AG08396 (cell line): ENCODE data around the gene OR2AJ1.
A peak's percentile ranks its signal among the peaks of the same experiment; 100 is the strongest.

Experiments used
- DNase-seq: peaks from one replicate; pipeline ENCODE4 v3.0.0; 2012; ENCODE audit warnings: low spot score, mixed read lengths

The OR2AJ1 gene

GRCh38 chr1:247924868-247925267 is at the start of gene OR2AJ1:
TSS of gene OR2AJ1 (plus strand) at chr1:247924889. CDS start at chr1:247933769, 8,880 bp downstream.
- DNase-seq, result no peak

- no peak for DNase-seq
Measured at GRCh38 chr1:247883346-247883745, 41.3 kb upstream of the OR2AJ1 start.

- no peak for DNase-seq
Measured at GRCh38 chr1:247884797-247885413, 39.8 kb upstream of the OR2AJ1 start.

- DNase-seq, result no peak
Measured at GRCh38 chr1:247895163-247895637, 29.5 kb upstream of the OR2AJ1 start, which contains the start of gene OR2W3. TSS of gene OR2W3 (plus strand) at chr1:247895587. CDS start at chr1:247895587, 0 bp downstream.

GRCh38 chr1:247895976-247896375 is 28.7 kb upstream of the OR2AJ1 start:
- DNase-seq, result no peak

- no peak for DNase-seq
Measured at GRCh38 chr1:247904122-247904521, 20.6 kb upstream of the OR2AJ1 start.

- no peak for DNase-seq
Measured at GRCh38 chr1:247905181-247905580, 19.5 kb upstream of the OR2AJ1 start.

GRCh38 chr1:247905910-247906503 is 18.7 kb upstream of the OR2AJ1 start:
- no peak for DNase-seq

- peak; percentile 31 for DNase-seq
Measured at GRCh38 chr1:247906504-247907047, 18.1 kb upstream of the OR2AJ1 start.

- no peak for DNase-seq
Measured at GRCh38 chr1:247908766-247909165, 15.9 kb upstream of the OR2AJ1 start.

GRCh38 chr1:247913786-247914185 is 10.9 kb upstream of the OR2AJ1 start:
- no peak for DNase-seq

GRCh38 chr1:247914941-247915662 is 9.6 kb upstream of the OR2AJ1 start:
- DNase-seq, result no peak

GRCh38 chr1:247919952-247920351 is 4.7 kb upstream of the OR2AJ1 start, which contains the start of gene OR2T8:
TSS of gene OR2T8 (plus strand) at chr1:247920252. CDS start at chr1:247921018, 766 bp downstream.
- no peak for DNase-seq

- no peak for DNase-seq
Measured at GRCh38 chr1:247923941-247924340, 748 bp upstream of the OR2AJ1 start.

GRCh38 chr1:247933989-247934388 is 9.3 kb downstream of the OR2AJ1 start:
- no peak for DNase-seq

- DNase-seq, result no peak
Measured at GRCh38 chr1:247935781-247936180, 11.1 kb downstream of the OR2AJ1 start.

- DNase-seq, result no peak
Measured at GRCh38 chr1:247936415-247936814, 11.7 kb downstream of the OR2AJ1 start.

GRCh38 chr1:247936965-247937734 is 12.5 kb downstream of the OR2AJ1 start:
- peak; percentile 4 for DNase-seq

GRCh38 chr1:247942624-247943023 is 17.9 kb downstream of the OR2AJ1 start:
- DNase-seq, result no peak

- DNase-seq, result no peak
Measured at GRCh38 chr1:247948558-247948957, 23.9 kb downstream of the OR2AJ1 start, which contains the start of gene OR2L8. TSS of gene OR2L8 (plus strand) at chr1:247948858. CDS start at chr1:247948858, 0 bp downstream.

GRCh38 chr1:247953408-247953807 is 28.7 kb downstream of the OR2AJ1 start:
- DNase-seq, result no peak

GRCh38 chr1:247961791-247962190 is 37.1 kb downstream of the OR2AJ1 start:
- DNase-seq, result no peak
